BE2C (cell line): ENCODE measurements around the gene OSGEP.

Experiments used
- DNase-seq: peaks from one replicate; pipeline ENCODE4 v3.0.0-alpha.2; 2020
- H3K27me3 ChIP-seq: fragments of 250-450 bp; sonication (Bioruptor Pico); 2 replicates; pipeline ENCODE4 v1.5.1; 2020; ENCODE audit warnings: mild to moderate bottlenecking
- H3K36me3 ChIP-seq: fragments of 250-450 bp; sonication (Bioruptor Pico); 2 replicates; pipeline ENCODE4 v1.5.1; 2020; ENCODE audit warnings: mild to moderate bottlenecking
- H3K4me1 ChIP-seq: fragments of 250-450 bp; sonication (Bioruptor Pico); 2 replicates; pipeline ENCODE4 v1.5.1; 2020
- H3K4me3 ChIP-seq: 2 replicates; pipeline ENCODE4 v1.5.1; 2011; ENCODE audit warnings: low read depth, low read length
- H3K9me3 ChIP-seq: fragments of 250-450 bp; sonication (Bioruptor Pico); 2 replicates; pipeline ENCODE4 v1.5.1; 2020
- CTCF ChIP-seq: IDR thresholded peaks from 2 replicates; pipeline ENCODE4 v1.5.1; 2012; ENCODE audit warnings: mild to moderate bottlenecking, low read depth, low read length

Gene OSGEP

GRCh38 chr14:20487396-20487725 lies 32.7 kb upstream of the OSGEP start:
- H3K27me3 ChIP-seq: peaks cover 6% of the 10 kb centered on the region; the same call in 1 of the 2 replicates
- no peak for DNase-seq
- H3K36me3 ChIP-seq: no peaks in the 10 kb centered on the region
- TF ChIP-seq CTCF: peak; percentile 24; the same call in 1 of the 2 replicates
- H3K4me1 ChIP-seq: 0 out of 2 replicates have a peak, but pooled peaks cover 2% of the 10 kb centered on the region
- H3K9me3 ChIP-seq: no peaks in the 10 kb centered on the region
- no peak overlapping the region for H3K4me3 ChIP-seq

- Histone ChIP-seq H3K36me3 (no peaks in the 10 kb centered on the region), H3K27me3 (peaks cover 8% of the 10 kb centered on the region; the same call in 1 of the 2 replicates), H3K4me1 (0 out of 2 replicates have a peak, but pooled peaks cover 2% of the 10 kb centered on the region), H3K9me3 (no peaks in the 10 kb centered on the region), H3K4me3 (no peak overlapping the region)
- DNase-seq: no peak
- no peak for TF ChIP-seq CTCF
These were observed 32.2 kb upstream of the OSGEP start for GRCh38 chr14:20486684-20487395.

- no peak for TF ChIP-seq CTCF
- no peaks in the 10 kb centered on the region for H3K9me3 ChIP-seq
These were observed 31.3 kb upstream of the OSGEP start for GRCh38 chr14:20485900-20486299.

GRCh38 chr14:20482382-20482781 lies 27.8 kb upstream of the OSGEP start:
- no peak for DNase-seq

More at GRCh38 chr14:20485900-20486299, 31.3 kb upstream of the OSGEP start:
- Histone ChIP-seq H3K4me3 (no peak overlapping the region), H3K4me1 (0 out of 2 replicates have a peak, but pooled peaks cover 2% of the 10 kb centered on the region), H3K36me3 (no peaks in the 10 kb centered on the region), H3K27me3 (peaks cover 8% of the 10 kb centered on the region; the same call in 1 of the 2 replicates)
- DNase-seq: no peak

GRCh38 chr14:20478894-20479293 lies 24.3 kb upstream of the OSGEP start:
- Histone ChIP-seq H3K4me3 (no peak overlapping the region), H3K9me3 (no peaks in the 10 kb centered on the region), H3K36me3 (peaks cover 43% of the 10 kb centered on the region), H3K27me3 (peaks cover 5% of the 10 kb centered on the region; the same call in 1 of the 2 replicates), H3K4me1 (peaks cover 9% of the 10 kb centered on the region; the same call in 1 of the 2 replicates)
- TF ChIP-seq CTCF: no peak
- no peak for DNase-seq

More at GRCh38 chr14:20482382-20482781, 27.8 kb upstream of the OSGEP start:
- TF ChIP-seq CTCF: no peak
- Histone ChIP-seq H3K4me1 (0 out of 2 replicates have a peak, but pooled peaks cover 5% of the 10 kb centered on the region), H3K27me3 (peaks cover 8% of the 10 kb centered on the region; the same call in 1 of the 2 replicates), H3K36me3 (peaks cover 8% of the 10 kb centered on the region), H3K4me3 (no peak overlapping the region), H3K9me3 (no peaks in the 10 kb centered on the region)
